CD14-positive monocyte (primary cell): ENCODE results near the gene ATF6. TPM values are rescaled to one million over a fixed set of nuclear protein-coding genes. Genes with fewer than 3 reads are reported as not detected.

Experiments
- DNase-seq, 3 donors: peaks; one replicate each; pipeline ENCODE4 v3.0.0-alpha.2; 2011 to 2022
- H2AFZ ChIP-seq: 2 replicates; pipeline ENCODE4 v1.6.0; 2012; ENCODE audit warnings: mild to moderate bottlenecking, low read depth, low read length, inconsistent platforms; ENCODE audit not compliant: insufficient read depth, poor library complexity, severe bottlenecking
- H3K27ac ChIP-seq, 2 donors: 1 replicate in 1 of 2; 2 replicates in 1 of 2; pipeline ENCODE4 v1.5.1; 2012 to 2013; ENCODE audit warnings: low read length in 2 of 2, control low read depth in 1 of 2, inconsistent platforms in 1 of 2, low read depth in 1 of 2, mild to moderate bottlenecking in 1 of 2
- H3K27me3 ChIP-seq, 2 donors: one replicate each; pipeline versions ENCODE4 v1.6.0 to v1.6.1; 2011 to 2013; ENCODE audit warnings: low read length in 2 of 2; ENCODE audit not compliant: control insufficient read depth in 2 of 2, insufficient read depth in 2 of 2
- H3K36me3 ChIP-seq, 2 donors: replicated peaks in 1 of 2; 1 replicate in 1 of 2; 2 replicates in 1 of 2; pipeline versions ENCODE4 v1.5.1 to v1.6.1; 2012 to 2013; ENCODE audit warnings: low read length in 2 of 2, control low read depth in 1 of 2, inconsistent platforms in 1 of 2, mild to moderate bottlenecking in 1 of 2; ENCODE audit not compliant: insufficient read depth in 2 of 2, control insufficient read depth in 1 of 2
- H3K4me1 ChIP-seq, 2 donors: 1 replicate in 1 of 2; 2 replicates in 1 of 2; pipeline versions ENCODE4 v1.5.1 to v1.6.1; 2012 to 2013; ENCODE audit warnings: low read length in 2 of 2, control low read depth in 1 of 2, inconsistent platforms in 1 of 2, mild to moderate bottlenecking in 1 of 2, moderate library complexity in 1 of 2; ENCODE audit not compliant: insufficient read depth in 2 of 2, control insufficient read depth in 1 of 2
- H3K4me2 ChIP-seq: replicated peaks from 2 replicates; pipeline ENCODE3; 2012; ENCODE audit warnings: low read length, moderate library complexity, mild to moderate bottlenecking; ENCODE audit not compliant: poor library complexity, severe bottlenecking; ENCODE audit errors: extremely low read depth
- H3K4me3 ChIP-seq, 3 experiments: fragments of 200-600 bp in 1 of 3; sonication (generic) in 1 of 3; replicated peaks in 1 of 3; 1 replicate in 2 of 3; 2 replicates in 1 of 3; pipeline ENCODE4 v1.5.1; 2011 to 2013; ENCODE audit warnings: low read length in 3 of 3, mild to moderate bottlenecking in 3 of 3, control low read depth in 2 of 3, low read depth in 2 of 3, inconsistent platforms in 1 of 3, moderate library complexity in 1 of 3
- H3K79me2 ChIP-seq: 2 replicates; pipeline ENCODE4 v1.6.0; 2012; ENCODE audit warnings: mild to moderate bottlenecking, control low read depth, inconsistent platforms, low read length, moderate library complexity; ENCODE audit not compliant: insufficient read depth
- H3K9ac ChIP-seq: 2 replicates; pipeline ENCODE4 v1.6.0; 2017; ENCODE audit warnings: low read length, mild to moderate bottlenecking; ENCODE audit not compliant: insufficient read depth, poor library complexity, severe bottlenecking
- H3K9me3 ChIP-seq, 2 donors: replicated peaks in 1 of 2; 1 replicate in 1 of 2; 2 replicates in 1 of 2; pipeline versions ENCODE4 v1.5.1 to v1.6.1; 2012 to 2013; ENCODE audit warnings: low read length in 2 of 2, control low read depth in 1 of 2; ENCODE audit not compliant: control insufficient read depth in 1 of 2, insufficient read depth in 1 of 2
- H4K20me1 ChIP-seq: 2 replicates; pipeline ENCODE4 v1.6.0; 2012; ENCODE audit warnings: mild to moderate bottlenecking, low read length, control low read depth, moderate library complexity; ENCODE audit not compliant: insufficient read depth
- H3K27ac Mint-ChIP-seq, 7 donors: one replicate each; pipeline ENCODE4 v1.8.0; 2020; ENCODE audit warnings: mild to moderate bottlenecking in 7 of 7, mixed read lengths in 7 of 7, moderate library complexity in 6 of 7, inconsistent platforms in 2 of 7
- H3K27me3 Mint-ChIP-seq, 3 donors: one replicate each; pipeline ENCODE4 v1.8.0; 2021 to 2022; ENCODE audit warnings: low read depth in 3 of 3, mild to moderate bottlenecking in 3 of 3, mixed read lengths in 3 of 3, moderate library complexity in 3 of 3, inconsistent platforms in 1 of 3
- H3K36me3 Mint-ChIP-seq, 2 donors: one replicate each; pipeline ENCODE4 v1.8.0; 2020; ENCODE audit warnings: mixed read lengths in 2 of 2, inconsistent platforms in 1 of 2, mild to moderate bottlenecking in 1 of 2
- H3K4me1 Mint-ChIP-seq: one replicate; pipeline ENCODE4 v1.8.0; 2020; ENCODE audit warnings: mild to moderate bottlenecking, mixed read lengths
- H3K4me3 Mint-ChIP-seq, 2 donors: one replicate each; pipeline ENCODE4 v1.8.0; 2020; ENCODE audit warnings: mild to moderate bottlenecking in 2 of 2, mixed read lengths in 2 of 2, moderate library complexity in 1 of 2
- H3K9me3 Mint-ChIP-seq, 7 donors: one replicate each; pipeline ENCODE4 v1.8.0; 2020 to 2022; ENCODE audit warnings: mixed read lengths in 7 of 7, mild to moderate bottlenecking in 6 of 7, moderate library complexity in 6 of 7, inconsistent platforms in 2 of 7
- WGBS: methylation state at CpG from one replicate; pipeline ENCODE4 v1.1.5; 2013; ENCODE audit warnings: missing lambda C conversion rate; ENCODE audit not compliant: insufficient coverage; 5-methylcytosine and 5-hydroxymethylcytosine counted together
- intact Hi-C, 2 donors: fragments of 100-400 bp; cut with micrococcal nuclease; formaldehyde crosslinking; loops; one replicate each; pipeline versions ENCODE4 v1.15.0 to v1.15.1; 2023
- polyA plus RNA-seq, 3 donors: library from polyadenylated mRNA; depleted of rRNA in 1 of 3; unstranded in 2 of 3; stranded (reverse) in 1 of 3; fragments of 300-500 nt in 2 of 3; fragments of >200 nt in 1 of 3; fragmentation: Illumina TruSeq in 2 of 3; gene quantifications; 1 replicate in 2 of 3; 2 replicates in 1 of 3; pipeline ENCODE4 v1.2.3, GENCODE V29; 2012 to 2021
- TF ChIP-seq, protein P1 (sequence below): fragments of 200-600 bp; IDR thresholded peaks from one replicate; pipeline ENCODE4 v1.8.0; 2022; ENCODE audit warnings: antibody characterized with exemption, mild to moderate bottlenecking

The ATF6 gene
- polyA plus RNA-seq, 3 donors, result 13.4 to 25.6 (median 22.2) TPM

GRCh38 chr1:161817176-161817730 lies 51.1 kb downstream of the ATF6 start:
- Mint-ChIP-seq H3K27ac (no peak overlapping the region), H3K36me3 (peaks cover 61 to 70% of the 10 kb centered on the region in 2 donors)
- no peaks in the 10 kb centered on the region for H3K27me3 ChIP-seq

GRCh38 chr1:161820914-161821313 lies 54.8 kb downstream of the ATF6 start:
- intact Hi-C loops, result no loop called here
- Histone ChIP-seq H3K4me1 (no peaks in the 10 kb centered on the region), H4K20me1 (peaks cover 40% of the 10 kb centered on the region), H3K4me2 (no peak overlapping the region), H3K27me3 (no peaks in the 10 kb centered on the region), H3K4me3 (no peak overlapping the region), H3K27ac (no peak overlapping the region), H3K79me2 (no peaks in the 10 kb centered on the region), H3K9ac (no peak overlapping the region), H3K36me3 (peaks cover 58 to 94% of the 10 kb centered on the region in 2 donors), H3K9me3 (no peaks in the 10 kb centered on the region), H2AFZ (no peak overlapping the region)
- DNase-seq, result no peak
- Mint-ChIP-seq H3K36me3 (peaks cover 69 to 76% of the 10 kb centered on the region in 2 donors), H3K4me1 (no peaks in the 10 kb centered on the region), H3K4me3 (no peak overlapping the region), H3K27me3 (no peaks in the 10 kb centered on the region), H3K9me3 (no peaks in the 10 kb centered on the region), H3K27ac (no peak overlapping the region)
- TF ChIP-seq, protein P1, sequence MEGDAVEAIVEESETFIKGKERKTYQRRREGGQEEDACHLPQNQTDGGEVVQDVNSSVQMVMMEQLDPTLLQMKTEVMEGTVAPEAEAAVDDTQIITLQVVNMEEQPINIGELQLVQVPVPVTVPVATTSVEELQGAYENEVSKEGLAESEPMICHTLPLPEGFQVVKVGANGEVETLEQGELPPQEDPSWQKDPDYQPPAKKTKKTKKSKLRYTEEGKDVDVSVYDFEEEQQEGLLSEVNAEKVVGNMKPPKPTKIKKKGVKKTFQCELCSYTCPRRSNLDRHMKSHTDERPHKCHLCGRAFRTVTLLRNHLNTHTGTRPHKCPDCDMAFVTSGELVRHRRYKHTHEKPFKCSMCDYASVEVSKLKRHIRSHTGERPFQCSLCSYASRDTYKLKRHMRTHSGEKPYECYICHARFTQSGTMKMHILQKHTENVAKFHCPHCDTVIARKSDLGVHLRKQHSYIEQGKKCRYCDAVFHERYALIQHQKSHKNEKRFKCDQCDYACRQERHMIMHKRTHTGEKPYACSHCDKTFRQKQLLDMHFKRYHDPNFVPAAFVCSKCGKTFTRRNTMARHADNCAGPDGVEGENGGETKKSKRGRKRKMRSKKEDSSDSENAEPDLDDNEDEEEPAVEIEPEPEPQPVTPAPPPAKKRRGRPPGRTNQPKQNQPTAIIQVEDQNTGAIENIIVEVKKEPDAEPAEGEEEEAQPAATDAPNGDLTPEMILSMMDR, result no peak
- 100% methylated on average over 1 of the region's 5 CpGs for WGBS

More at GRCh38 chr1:161817176-161817730, 51.1 kb downstream of the ATF6 start:
- no peak overlapping the region for H3K9ac ChIP-seq
- H3K27ac ChIP-seq, result no peak overlapping the region
- H2AFZ ChIP-seq, result no peak overlapping the region
- no peaks in the 10 kb centered on the region for H3K4me1 Mint-ChIP-seq
- H3K4me1 ChIP-seq, result no peaks in the 10 kb centered on the region
- no peak overlapping the region for H3K4me3 ChIP-seq
- H3K79me2 ChIP-seq, result no peaks in the 10 kb centered on the region
- H4K20me1 ChIP-seq, result peaks cover 43% of the 10 kb centered on the region
- TF ChIP-seq, protein P1, result no peak
- 97% methylated on average over 3 of the region's 4 CpGs for WGBS
- DNase-seq, result no peak
- H3K4me2 ChIP-seq, result no peak overlapping the region
- peaks cover 58 to 95% of the 10 kb centered on the region in 2 donors for H3K36me3 ChIP-seq
- no peaks in the 10 kb centered on the region for H3K27me3 Mint-ChIP-seq
- no peaks in the 10 kb centered on the region for H3K9me3 ChIP-seq
- intact Hi-C loops, result no loop called here
- H3K9me3 Mint-ChIP-seq, result no peaks in the 10 kb centered on the region
- no peak overlapping the region for H3K4me3 Mint-ChIP-seq
